Fibroblast of lung (primary cell): ENCODE measurements around the gene MYO5B.

Experiments used
- EZH2 ChIP-seq: IDR thresholded peaks from 2 replicates; pipeline ENCODE4 v1.5.1; 2012; ENCODE audit warnings: low read length, control low read depth, mild to moderate bottlenecking; ENCODE audit errors: missing control alignments
- TF ChIP-seq, protein P1 (sequence below), 2 donors: IDR thresholded peaks in 1 of 2; conservative IDR thresholded peaks in 1 of 2; 1 replicate in 1 of 2; 2 replicates in 1 of 2; pipeline ENCODE4 v1.5.1; 2011 to 2012; ENCODE audit warnings: low read length in 2 of 2, control low read depth in 1 of 2, inconsistent platforms in 1 of 2, low read depth in 1 of 2, mild to moderate bottlenecking in 1 of 2

DNA sequence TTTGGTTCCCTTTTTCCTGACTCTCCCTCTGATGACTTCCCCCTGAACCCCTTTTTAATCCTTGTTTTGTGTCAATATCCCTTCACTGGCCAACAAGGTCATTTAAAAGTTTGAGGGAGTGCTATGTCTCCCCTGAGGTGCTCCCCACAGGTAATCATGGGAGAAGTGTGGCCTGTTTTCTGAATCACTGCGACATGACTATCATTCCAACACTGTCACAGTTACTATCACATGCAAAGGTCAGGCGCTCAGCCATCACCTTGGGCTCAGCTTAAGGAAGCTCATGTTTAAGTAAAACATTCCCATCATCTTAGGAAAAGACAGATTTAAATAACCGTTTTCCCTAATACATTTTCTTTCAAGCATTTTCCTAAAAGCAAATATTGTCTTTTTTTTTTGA is 360.7 kb downstream of the MYO5B start:
- TF ChIP-seq, protein P1, sequence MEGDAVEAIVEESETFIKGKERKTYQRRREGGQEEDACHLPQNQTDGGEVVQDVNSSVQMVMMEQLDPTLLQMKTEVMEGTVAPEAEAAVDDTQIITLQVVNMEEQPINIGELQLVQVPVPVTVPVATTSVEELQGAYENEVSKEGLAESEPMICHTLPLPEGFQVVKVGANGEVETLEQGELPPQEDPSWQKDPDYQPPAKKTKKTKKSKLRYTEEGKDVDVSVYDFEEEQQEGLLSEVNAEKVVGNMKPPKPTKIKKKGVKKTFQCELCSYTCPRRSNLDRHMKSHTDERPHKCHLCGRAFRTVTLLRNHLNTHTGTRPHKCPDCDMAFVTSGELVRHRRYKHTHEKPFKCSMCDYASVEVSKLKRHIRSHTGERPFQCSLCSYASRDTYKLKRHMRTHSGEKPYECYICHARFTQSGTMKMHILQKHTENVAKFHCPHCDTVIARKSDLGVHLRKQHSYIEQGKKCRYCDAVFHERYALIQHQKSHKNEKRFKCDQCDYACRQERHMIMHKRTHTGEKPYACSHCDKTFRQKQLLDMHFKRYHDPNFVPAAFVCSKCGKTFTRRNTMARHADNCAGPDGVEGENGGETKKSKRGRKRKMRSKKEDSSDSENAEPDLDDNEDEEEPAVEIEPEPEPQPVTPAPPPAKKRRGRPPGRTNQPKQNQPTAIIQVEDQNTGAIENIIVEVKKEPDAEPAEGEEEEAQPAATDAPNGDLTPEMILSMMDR (conservative IDR thresholded peaks at IDR 0.05 in 1 of 2, IDR thresholded peaks at IDR 0.05 in 1 of 2; ENCODE audit: low read depth in 1 of 2, low read length in 2 of 2): no peak
- no peak for TF ChIP-seq EZH2
